Right lobe of liver (tissue), 6 donors: ENCODE data around the gene HGS. TPM values are rescaled to one million over a fixed set of nuclear protein-coding genes. Genes with fewer than 3 reads are reported as not detected.

Experiments
- ATAC-seq, 4 donors: fragments of 200-7000 bp; cut with Tn5 transposase; one replicate each; pipeline ENCODE4 v1.9.1; 2020; ENCODE audit warnings: mild to moderate bottlenecking in 4 of 4, moderate library complexity in 4 of 4
- DNase-seq, 3 donors: peaks; one replicate each; pipeline ENCODE4 v3.0.0-alpha.2; 2020
- H3K27ac ChIP-seq, 3 donors: fragments of 200-600 bp; one replicate each; pipeline ENCODE4 v1.8.0; 2022
- H3K27me3 ChIP-seq, 2 donors: fragments of 200-600 bp; one replicate each; pipeline ENCODE4 v1.8.0; 2022
- H3K36me3 ChIP-seq, 4 donors: fragments of 200-600 bp; sonication (generic) in 1 of 4; one replicate each; pipeline versions ENCODE4 v1.5.1 to v1.8.0; 2017 to 2022; ENCODE audit warnings: control low read depth in 1 of 4
- H3K4me1 ChIP-seq, 4 donors: fragments of 200-600 bp; sonication (generic) in 1 of 4; one replicate each; pipeline versions ENCODE4 v1.5.1 to v1.8.0; 2017 to 2022; ENCODE audit warnings: control low read depth in 1 of 4
- H3K4me3 ChIP-seq, 3 donors: fragments of 200-600 bp; one replicate each; pipeline ENCODE4 v1.8.0; 2022
- H3K9me3 ChIP-seq, 4 donors: fragments of 200-600 bp; sonication (generic) in 1 of 4; one replicate each; pipeline versions ENCODE4 v1.5.1 to v1.8.0; 2017 to 2022; ENCODE audit warnings: control low read depth in 1 of 4
- POLR2A ChIP-seq: fragments of 450-650 bp; IDR thresholded peaks from one replicate; pipeline ENCODE4 v1.6.1; 2017; ENCODE audit warnings: antibody characterized with exemption, mild to moderate bottlenecking
- WGBS: methylation state at CpG from one replicate; pipeline ENCODE4 v1.1.6; 2018; ENCODE audit warnings: low coverage, low lambda C conversion rate; ENCODE audit not compliant: insufficient coverage; ENCODE audit errors: missing lambda C conversion rate; 5-methylcytosine and 5-hydroxymethylcytosine counted together
- intact Hi-C, 2 donors: fragments of 100-400 bp; cut with DNase I; formaldehyde crosslinking; loops; one replicate each; pipeline versions ENCODE4 v1.11.2 to v1.14.1; 2022
- total RNA-seq, 6 experiments: library from RNA; depleted of rRNA in 2 of 6; stranded (reverse); fragments of >200 nt in 2 of 6; fragmentation: NEBNext Ultra II Directional in 3 of 6; extraction: Animal tissue kit (Norgen Biotek cat#: 25700) in 3 of 6; gene quantifications; one replicate each; pipeline versions ENCODE4 v1.1.0 to v1.2.4, GENCODE V29; 2016 to 2023
- TF ChIP-seq, protein P1 (sequence below), 4 donors: fragments of 200-600 bp in 3 of 4; fragments of 450-650 bp in 1 of 4; IDR thresholded peaks; one replicate each; pipeline versions ENCODE4 v1.5.1 to v1.8.0; 2016 to 2022; ENCODE audit warnings: antibody characterized with exemption in 4 of 4, mild to moderate bottlenecking in 2 of 4
- donor health status: DM: no; HTN: yes; CAD: no.
- donor health status: DM: no; HTN: no; CAD: no.
- donor health status: DM: no; HTN: no; CAD: no.
- donor health status: DM: no; HTN: yes; CAD: no.
- donor health status: DM: no; HTN: yes; CAD: no.

The HGS gene
- total RNA-seq, 6 experiments from 2014 or later = 30.6 to 46.3 (median 37.3) TPM

GRCh38 chr17:81693509-81694210 lies 9.8 kb downstream of the HGS start:
- H3K9me3 ChIP-seq = no peaks in the 10 kb centered on the region
- TF ChIP-seq POLR2A = no peak
- TF ChIP-seq, protein P1, sequence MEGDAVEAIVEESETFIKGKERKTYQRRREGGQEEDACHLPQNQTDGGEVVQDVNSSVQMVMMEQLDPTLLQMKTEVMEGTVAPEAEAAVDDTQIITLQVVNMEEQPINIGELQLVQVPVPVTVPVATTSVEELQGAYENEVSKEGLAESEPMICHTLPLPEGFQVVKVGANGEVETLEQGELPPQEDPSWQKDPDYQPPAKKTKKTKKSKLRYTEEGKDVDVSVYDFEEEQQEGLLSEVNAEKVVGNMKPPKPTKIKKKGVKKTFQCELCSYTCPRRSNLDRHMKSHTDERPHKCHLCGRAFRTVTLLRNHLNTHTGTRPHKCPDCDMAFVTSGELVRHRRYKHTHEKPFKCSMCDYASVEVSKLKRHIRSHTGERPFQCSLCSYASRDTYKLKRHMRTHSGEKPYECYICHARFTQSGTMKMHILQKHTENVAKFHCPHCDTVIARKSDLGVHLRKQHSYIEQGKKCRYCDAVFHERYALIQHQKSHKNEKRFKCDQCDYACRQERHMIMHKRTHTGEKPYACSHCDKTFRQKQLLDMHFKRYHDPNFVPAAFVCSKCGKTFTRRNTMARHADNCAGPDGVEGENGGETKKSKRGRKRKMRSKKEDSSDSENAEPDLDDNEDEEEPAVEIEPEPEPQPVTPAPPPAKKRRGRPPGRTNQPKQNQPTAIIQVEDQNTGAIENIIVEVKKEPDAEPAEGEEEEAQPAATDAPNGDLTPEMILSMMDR (IDR thresholded peaks at IDR 0.05) = no peak
- H3K36me3 ChIP-seq = peaks cover 0 to 80% (median 14%) of the 10 kb centered on the region in 4 donors
- no peak for ATAC-seq
- no peaks in the 10 kb centered on the region for H3K27me3 ChIP-seq
- intact Hi-C loops = no loop called here
- no peak overlapping the region for H3K27ac ChIP-seq
- H3K4me1 ChIP-seq = no peaks in the 10 kb centered on the region
- WGBS = no CpG with 5 or more reads among the region's 35 CpGs
- H3K4me3 ChIP-seq = no peak overlapping the region
- DNase-seq = no peak

DNA sequence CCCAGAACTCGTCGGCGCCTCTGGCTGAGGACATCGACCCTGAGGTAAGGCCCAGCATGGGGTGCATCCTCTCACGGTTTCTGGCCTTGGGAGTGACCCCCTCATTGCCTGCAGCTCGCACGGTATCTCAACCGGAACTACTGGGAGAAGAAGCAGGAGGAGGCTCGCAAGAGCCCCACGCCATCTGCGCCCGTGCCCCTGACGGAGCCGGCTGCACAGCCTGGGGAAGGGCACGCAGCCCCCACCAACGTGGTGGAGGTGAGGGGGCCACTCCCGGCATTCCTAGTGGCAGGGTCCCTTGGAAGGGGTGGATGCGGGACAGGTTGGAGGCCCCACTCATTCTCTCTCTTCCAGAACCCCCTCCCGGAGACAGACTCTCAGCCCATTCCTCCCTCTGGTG lies 11.0 kb downstream of the HGS start:
- no peaks in the 10 kb centered on the region for H3K4me1 ChIP-seq
- no peaks in the 10 kb centered on the region for H3K9me3 ChIP-seq
- no peak for DNase-seq
- H3K27ac ChIP-seq = no peak overlapping the region
- ATAC-seq = no peak
- H3K36me3 ChIP-seq = peaks cover 0 to 73% (median 14%) of the 10 kb centered on the region in 4 donors
- intact Hi-C loops = no loop called here
- TF ChIP-seq POLR2A = no peak
- TF ChIP-seq, protein P1 (IDR thresholded peaks at IDR 0.05) = no peak
- 78% methylated on average over 5 of the region's 19 CpGs for WGBS
- no peak overlapping the region for H3K4me3 ChIP-seq
- no peaks in the 10 kb centered on the region for H3K27me3 ChIP-seq

DNA sequence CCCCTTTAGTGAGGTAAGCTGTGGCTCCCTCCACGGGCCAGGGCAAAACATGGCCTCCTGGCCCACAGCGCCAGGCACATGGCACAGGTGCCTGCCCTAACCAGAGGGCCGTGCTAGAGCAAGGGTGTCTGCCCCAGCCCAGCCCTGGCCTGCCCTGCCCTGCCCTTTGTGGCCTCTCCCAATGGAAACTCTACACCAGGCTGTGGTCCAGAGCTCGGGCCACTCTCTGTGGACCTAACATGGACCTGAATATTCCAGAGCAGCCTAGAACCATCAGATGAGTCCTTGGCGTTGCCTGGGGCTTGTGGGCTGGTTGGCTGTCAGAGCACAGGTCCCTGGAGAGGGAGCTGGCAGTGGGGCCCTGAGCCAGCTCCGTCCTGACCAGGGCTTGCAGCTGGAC lies 11.4 kb downstream of the HGS start:
- Histone ChIP-seq H3K36me3 (peaks cover 0 to 71% (median 14%) of the 10 kb centered on the region in 4 donors), H3K27ac (no peak overlapping the region), H3K4me3 (no peak overlapping the region), H3K9me3 (no peaks in the 10 kb centered on the region), H3K4me1 (no peaks in the 10 kb centered on the region), H3K27me3 (no peaks in the 10 kb centered on the region)
- ATAC-seq = peak in 1 of 4 donors; percentile 2
- WGBS = no CpG with 5 or more reads among the region's 6 CpGs
- intact Hi-C loops = no loop called here
- DNase-seq = no peak
- TF ChIP-seq, protein P1 (IDR thresholded peaks at IDR 0.05) = no peak
- no peak for TF ChIP-seq POLR2A

DNA sequence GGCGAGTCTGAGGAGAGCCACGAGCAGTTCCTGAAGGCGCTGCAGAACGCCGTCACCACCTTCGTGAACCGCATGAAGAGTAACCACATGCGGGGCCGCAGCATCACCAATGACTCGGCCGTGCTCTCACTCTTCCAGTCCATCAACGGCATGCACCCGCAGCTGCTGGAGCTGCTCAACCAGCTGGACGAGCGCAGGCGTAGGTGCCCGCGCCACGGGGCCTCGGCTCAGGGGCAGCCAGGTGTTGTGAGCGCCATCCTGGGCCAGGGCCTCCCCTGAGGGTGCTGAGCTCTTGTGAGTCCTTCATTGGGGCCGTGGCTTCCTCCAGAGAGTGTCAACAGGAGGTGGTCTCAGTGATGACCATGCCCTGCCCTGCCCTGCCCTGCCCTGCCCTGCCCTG lies 12.0 kb downstream of the HGS start:
- intact Hi-C loops = no loop called here

More for the DNA sequence above, 12.0 kb downstream of the HGS start:
- Histone ChIP-seq H3K4me1 (peaks cover 0 to 2% (median 0%) of the 10 kb centered on the region in 4 donors), H3K27ac (no peak overlapping the region), H3K9me3 (no peaks in the 10 kb centered on the region), H3K4me3 (no peak overlapping the region), H3K27me3 (no peaks in the 10 kb centered on the region), H3K36me3 (peaks cover 0 to 67% (median 14%) of the 10 kb centered on the region in 4 donors)
- no peak for DNase-seq
- no CpG with 5 or more reads among the region's 22 CpGs for WGBS
- no peak for ATAC-seq
- TF ChIP-seq, protein P1 (IDR thresholded peaks at IDR 0.05) = no peak
- no peak for TF ChIP-seq POLR2A
